GM12891 (cell line): ENCODE results near the gene COG7.

Experiments
- PAX5 ChIP-seq: IDR thresholded peaks from 2 replicates; pipeline ENCODE4 v1.6.1; 2011; ENCODE audit warnings: low read length, moderate library complexity, mild to moderate bottlenecking; ENCODE audit not compliant: insufficient read depth, severe bottlenecking
- POLR2A ChIP-seq: IDR thresholded peaks from 2 replicates; pipeline ENCODE4 v1.6.1; 2011; ENCODE audit warnings: low read depth, low read length, control low read depth
- POLR2AphosphoS5 ChIP-seq: IDR thresholded peaks from 2 replicates; pipeline ENCODE4 v1.6.1; 2011; ENCODE audit warnings: low read depth, low read length, control low read depth
- SPI1 ChIP-seq: IDR thresholded peaks from 2 replicates; pipeline ENCODE4 v1.6.1; 2011; ENCODE audit warnings: low read depth, low read length, control low read depth
- TAF1 ChIP-seq: IDR thresholded peaks from 2 replicates; pipeline ENCODE4 v1.6.1; 2011; ENCODE audit warnings: low read depth, low read length, control low read depth

GRCh38 chr16:23469814-23470213, 16.8 kb upstream of the COG7 start:
- TF ChIP-seq POLR2A = no peak
- TF ChIP-seq SPI1 = no peak
- TF ChIP-seq POLR2AphosphoS5 = no peak
- TF ChIP-seq PAX5 = no peak
- TF ChIP-seq TAF1 = no peak
